SKM-1 treated with dmso at 0.1 percent for 144 hours (cell line): Measurements from ENCODE around the gene ZSWIM7.

Experiments used
- DNase-seq: peaks from one replicate; lab custom pipeline; 2025; ENCODE audit not compliant: unreplicated experiment; lab: John Stamatoyannopoulos, UW

ZSWIM7 gene

DNA sequence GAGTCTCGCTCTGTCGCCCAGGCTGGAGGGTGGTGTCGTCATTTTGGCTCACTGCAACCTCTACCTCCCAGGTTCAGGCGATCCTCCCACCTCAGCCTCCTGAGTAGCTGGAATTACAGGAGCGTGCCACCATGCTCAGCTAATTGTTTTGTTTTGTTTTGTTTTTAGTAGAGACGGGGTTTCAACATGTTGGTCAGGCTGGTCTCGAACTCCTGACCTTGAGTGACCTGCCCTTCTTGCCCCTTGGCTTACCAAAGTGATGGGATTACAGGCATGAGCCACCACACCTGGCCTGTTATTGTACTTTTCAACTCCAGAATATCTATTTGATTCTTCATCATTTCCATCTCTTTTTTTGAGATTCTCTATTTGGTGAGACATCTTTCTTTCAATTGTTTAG, 63.6 kb downstream of the ZSWIM7 start:
- no peak for DNase-seq

DNA sequence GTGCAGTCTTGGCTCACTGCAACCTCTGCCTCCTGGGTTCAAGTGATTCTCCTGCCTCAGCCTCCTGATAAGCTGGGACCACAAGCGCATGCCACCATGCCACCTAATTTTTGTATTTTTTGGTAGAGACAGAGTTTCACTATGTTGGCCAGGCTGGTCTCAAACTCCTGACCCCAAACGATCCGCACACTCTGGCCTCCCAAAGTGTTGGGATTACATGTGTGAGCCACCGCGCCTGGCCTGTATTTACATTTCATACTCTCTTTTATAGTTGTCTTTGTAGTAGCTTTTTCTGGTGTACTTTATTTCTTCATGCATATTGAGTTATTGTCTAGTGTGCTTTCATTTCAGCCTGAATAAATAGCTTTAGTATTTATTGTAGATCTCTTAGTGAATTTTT, 64.6 kb downstream of the ZSWIM7 start:
- DNase-seq = no peak

DNA sequence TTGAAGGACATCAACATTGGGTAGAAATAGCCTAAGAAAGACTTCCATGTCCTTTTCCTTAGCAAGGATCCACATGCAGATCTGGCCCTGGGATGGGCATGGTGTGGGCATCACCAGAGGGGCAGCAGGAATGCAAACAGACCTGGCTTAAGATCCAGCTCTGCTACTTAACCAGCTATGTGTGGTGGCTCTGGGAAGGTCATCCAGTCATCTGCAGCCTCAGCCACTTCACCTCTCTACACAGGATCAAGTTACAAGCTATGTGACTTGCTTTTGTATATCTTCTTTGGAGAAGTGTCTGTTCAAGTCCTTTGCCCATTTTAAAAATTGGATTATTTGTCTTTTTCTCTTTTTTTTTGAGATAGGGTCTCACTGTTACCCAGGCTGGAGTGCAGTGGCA, 68.1 kb downstream of the ZSWIM7 start:
- no peak for DNase-seq

DNA sequence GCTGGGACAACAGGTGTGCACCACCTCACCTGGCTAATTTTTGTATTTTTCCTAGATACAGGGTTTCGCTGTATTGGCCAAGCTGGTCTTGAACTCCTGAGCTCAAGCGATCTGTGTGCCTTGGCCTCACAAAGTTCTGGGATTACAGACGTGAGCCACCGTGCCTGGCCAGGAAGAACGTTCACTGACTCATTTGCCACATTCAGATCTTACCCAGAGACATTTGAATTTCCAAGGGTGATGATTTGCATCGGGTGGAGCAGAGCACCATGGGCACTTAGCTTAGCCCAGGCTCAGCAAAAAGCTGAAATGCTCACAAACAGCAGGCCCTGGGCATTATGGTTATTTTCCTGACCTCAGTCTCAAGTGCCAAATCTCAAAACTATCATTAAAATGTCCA, 69.1 kb downstream of the ZSWIM7 start:
- DNase-seq = no peak

DNA sequence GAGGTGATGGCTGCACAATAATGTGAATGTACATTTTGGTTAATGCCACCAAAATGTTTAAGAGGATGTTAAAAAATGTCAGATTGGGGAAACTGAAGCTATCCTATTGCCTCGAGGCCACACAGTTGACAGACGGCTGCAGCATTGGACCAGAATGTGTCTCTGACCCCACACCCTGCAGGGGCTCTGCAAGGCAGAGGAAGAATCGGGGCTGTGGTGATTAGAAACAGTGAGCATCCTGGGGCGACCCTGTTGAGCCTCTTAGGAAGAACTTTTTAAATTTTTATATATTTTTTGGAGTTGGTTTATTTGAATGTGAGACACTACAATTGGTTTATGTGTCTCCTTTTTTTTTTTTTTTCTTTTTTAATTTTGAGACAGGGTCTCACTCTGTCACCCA, 69.6 kb downstream of the ZSWIM7 start:
- DNase-seq = no peak

DNA sequence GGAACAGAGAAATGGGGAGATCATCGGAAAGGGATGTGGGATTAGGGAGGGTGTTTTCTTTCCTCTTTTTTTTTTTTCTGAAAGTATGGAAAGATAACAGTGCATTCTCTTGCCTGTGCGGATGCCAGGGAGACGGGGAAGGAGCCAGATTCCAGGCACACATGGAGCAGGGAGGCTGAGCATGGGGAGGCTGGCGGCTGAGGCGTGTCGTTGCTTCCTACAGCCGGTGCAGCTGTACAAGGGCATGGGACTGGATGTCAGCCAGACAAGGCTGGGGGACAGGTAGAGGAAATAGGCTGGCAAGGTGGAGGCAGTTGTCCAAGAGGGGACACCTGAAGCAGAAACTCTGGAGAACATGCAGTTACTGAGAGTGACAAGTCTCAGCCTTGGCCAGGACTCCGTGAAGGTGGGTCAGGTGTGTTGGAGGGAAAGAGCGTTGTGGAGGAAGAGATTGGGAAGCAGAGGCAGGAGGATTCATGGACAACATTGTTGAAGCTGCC, 71.2 kb downstream of the ZSWIM7 start:
- no peak for DNase-seq
